OCI-LY3 (cell line): ENCODE data around the gene NCAPD3.

Experiments used
- H2AFZ ChIP-seq: fragments of 200-600, 300-600 bp; shearing (Covaris generic); 2 replicates; pipeline ENCODE4 v1.6.0; 2014; ENCODE audit warnings: antibody characterized with exemption, low read depth, low read length
- H3K27ac ChIP-seq: fragments of 200-600, 300-600 bp; sonication (generic); 2 replicates; pipeline ENCODE4 v1.5.1; 2014; ENCODE audit warnings: mild to moderate bottlenecking, low read length, moderate library complexity, mixed read lengths
- H3K27me3 ChIP-seq: fragments of 200-600, 300-600 bp; sonication (generic); 2 replicates; pipeline ENCODE4 v1.6.1; 2014; ENCODE audit warnings: low read depth, low read length, mixed read lengths
- H3K36me3 ChIP-seq: fragments of 200-600, 300-600 bp; sonication (generic); replicated peaks from 2 replicates; pipeline ENCODE3; 2014; ENCODE audit warnings: low read depth, low read length, mixed read lengths
- H3K4me1 ChIP-seq: fragments of 300-600, 200-600 bp; sonication (generic); 2 replicates; pipeline ENCODE4 v1.6.1; 2014; ENCODE audit warnings: low read length, mixed read lengths
- H3K4me2 ChIP-seq: fragments of 200-600, 300-600 bp; sonication (generic); 2 replicates; pipeline ENCODE4 v1.6.1; 2014; ENCODE audit warnings: low read length, mixed read lengths
- H3K4me3 ChIP-seq: fragments of 300-600, 200-600 bp; sonication (generic); 2 replicates; pipeline ENCODE4 v1.5.1; 2014; ENCODE audit warnings: antibody characterized with exemption, mild to moderate bottlenecking, low read length, moderate library complexity
- H3K79me2 ChIP-seq: fragments of 300-600, 200-600 bp; shearing (Covaris generic); 2 replicates; pipeline ENCODE4 v1.6.1; 2014; ENCODE audit warnings: mild to moderate bottlenecking, low read length, mixed read lengths
- H3K9ac ChIP-seq: fragments of 300-600, 200-600 bp; shearing (Covaris generic); 2 replicates; pipeline ENCODE4 v1.6.0; 2014; ENCODE audit warnings: mild to moderate bottlenecking, low read length, moderate library complexity
- H3K9me3 ChIP-seq: fragments of 200-600, 300-600 bp; shearing (Covaris generic); 2 replicates; pipeline ENCODE4 v1.6.1; 2014; ENCODE audit warnings: low read length, mixed read lengths; ENCODE audit not compliant: insufficient read depth
- H4K20me1 ChIP-seq: fragments of 200-600, 300-600 bp; sonication (generic); 2 replicates; pipeline ENCODE4 v1.6.1; 2016; ENCODE audit warnings: low read length, mixed read lengths; ENCODE audit not compliant: insufficient read depth
- CTCF ChIP-seq: fragments of 200-600, 300-600 bp; sonication (generic); IDR thresholded peaks from 2 replicates; pipeline ENCODE4 v1.5.1; 2014; ENCODE audit warnings: antibody characterized with exemption, low read length, low read depth
- EZH2phosphoT487 ChIP-seq: fragments of 200-600 bp; shearing (Covaris generic); IDR thresholded peaks from 2 replicates; pipeline ENCODE4 v1.6.1; 2018; ENCODE audit warnings: antibody characterized with exemption, mixed run types, low read depth

The NCAPD3 gene

GRCh38 chr11:134250675-134251074 is 26.9 kb upstream of the NCAPD3 start:
- Histone ChIP-seq H3K36me3 (peaks cover 30% of the 10 kb centered on the region), H3K9me3 (no peaks in the 10 kb centered on the region), H3K4me2 (no peak overlapping the region), H3K27ac (no peak overlapping the region), H4K20me1 (no peaks in the 10 kb centered on the region), H3K4me1 (peaks cover 10% of the 10 kb centered on the region), H3K79me2 (peaks cover 14% of the 10 kb centered on the region), H3K27me3 (no peaks in the 10 kb centered on the region), H3K9ac (no peak overlapping the region), H2AFZ (no peak overlapping the region), H3K4me3 (no peak overlapping the region)
- TF ChIP-seq EZH2phosphoT487 (no peak), CTCF (no peak)

DNA sequence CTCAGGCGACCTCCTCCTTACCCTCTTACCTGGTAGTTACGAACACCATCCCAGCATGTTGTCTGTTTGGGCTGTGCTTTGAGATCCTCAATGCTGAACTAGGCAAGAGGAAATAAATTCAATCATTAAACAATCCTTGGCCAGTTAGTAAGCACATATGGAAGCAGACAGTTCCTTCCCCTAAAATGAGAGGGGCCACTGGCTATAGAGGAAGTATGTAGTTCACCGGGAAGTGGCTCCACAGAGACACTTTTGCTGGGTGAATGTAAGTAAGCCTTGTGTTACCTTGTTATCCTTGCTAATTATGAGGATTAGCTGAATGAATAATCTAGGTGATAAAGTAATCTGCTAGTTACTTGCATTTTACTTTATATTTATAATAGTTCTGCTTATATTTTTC is 26.5 kb upstream of the NCAPD3 start:
- no peaks in the 10 kb centered on the region for H4K20me1 ChIP-seq
- H3K27me3 ChIP-seq = no peaks in the 10 kb centered on the region
- no peak overlapping the region for H3K4me2 ChIP-seq
- H3K27ac ChIP-seq = no peak overlapping the region
- no peak overlapping the region for H2AFZ ChIP-seq
- peaks cover 10% of the 10 kb centered on the region for H3K4me1 ChIP-seq
- no peaks in the 10 kb centered on the region for H3K9me3 ChIP-seq
- no peak overlapping the region for H3K9ac ChIP-seq
- no peak overlapping the region for H3K4me3 ChIP-seq
- H3K36me3 ChIP-seq = peaks cover 30% of the 10 kb centered on the region
- TF ChIP-seq CTCF = no peak
- peaks cover 14% of the 10 kb centered on the region for H3K79me2 ChIP-seq

DNA sequence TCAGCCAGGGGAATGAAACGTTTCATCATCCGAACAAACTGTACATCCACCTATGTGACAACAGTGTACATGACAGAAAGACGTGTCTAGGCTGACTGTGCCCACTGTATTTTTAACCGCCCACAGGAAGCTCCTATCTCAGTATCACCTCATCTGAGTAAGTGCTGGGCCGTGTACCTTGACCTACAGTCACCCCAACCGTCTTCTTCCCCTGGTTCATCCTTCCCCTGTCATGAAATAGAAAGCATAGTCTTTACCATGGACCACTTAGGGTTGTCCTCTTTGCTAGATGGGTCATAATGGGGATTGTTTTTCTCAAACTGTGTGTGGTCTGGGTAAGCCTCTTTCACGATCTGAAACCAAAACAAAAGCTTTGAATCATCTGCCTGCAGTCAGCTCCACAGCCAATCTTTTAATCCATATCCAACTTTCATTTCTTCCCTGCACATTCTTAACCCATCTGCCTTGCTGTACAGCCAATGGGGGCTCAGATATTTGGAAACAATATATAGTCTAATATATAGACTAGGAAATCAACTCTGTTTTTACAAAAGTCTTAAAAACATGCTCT is 25.2 kb upstream of the NCAPD3 start:
- H3K27ac ChIP-seq = no peak overlapping the region
- H3K4me1 ChIP-seq = peaks cover 6% of the 10 kb centered on the region; the same call in 1 of the 2 replicates
- H2AFZ ChIP-seq = no peak overlapping the region
- no peak overlapping the region for H3K4me2 ChIP-seq
- TF ChIP-seq EZH2phosphoT487 (no peak), CTCF (no peak)
- peaks cover 11% of the 10 kb centered on the region for H3K79me2 ChIP-seq
- no peak overlapping the region for H3K9ac ChIP-seq
- H3K36me3 ChIP-seq = peaks cover 34% of the 10 kb centered on the region
- H3K27me3 ChIP-seq = no peaks in the 10 kb centered on the region
- no peaks in the 10 kb centered on the region for H3K9me3 ChIP-seq
- no peaks in the 10 kb centered on the region for H4K20me1 ChIP-seq
- H3K4me3 ChIP-seq = no peak overlapping the region

GRCh38 chr11:134246678-134247077 is 22.9 kb upstream of the NCAPD3 start:
- Histone ChIP-seq H3K27ac (no peak overlapping the region), H3K4me1 (no peaks in the 10 kb centered on the region), H3K9ac (no peak overlapping the region), H3K36me3 (peaks cover 40% of the 10 kb centered on the region), H3K79me2 (no peaks in the 10 kb centered on the region), H3K27me3 (no peaks in the 10 kb centered on the region), H3K4me2 (no peak overlapping the region), H3K9me3 (no peaks in the 10 kb centered on the region), H3K4me3 (no peak overlapping the region), H2AFZ (no peak overlapping the region), H4K20me1 (no peaks in the 10 kb centered on the region)
- TF ChIP-seq EZH2phosphoT487 (no peak), CTCF (no peak)
